Measurements from ENCODE around the gene PDIA3.

PDIA3 gene

DNA sequence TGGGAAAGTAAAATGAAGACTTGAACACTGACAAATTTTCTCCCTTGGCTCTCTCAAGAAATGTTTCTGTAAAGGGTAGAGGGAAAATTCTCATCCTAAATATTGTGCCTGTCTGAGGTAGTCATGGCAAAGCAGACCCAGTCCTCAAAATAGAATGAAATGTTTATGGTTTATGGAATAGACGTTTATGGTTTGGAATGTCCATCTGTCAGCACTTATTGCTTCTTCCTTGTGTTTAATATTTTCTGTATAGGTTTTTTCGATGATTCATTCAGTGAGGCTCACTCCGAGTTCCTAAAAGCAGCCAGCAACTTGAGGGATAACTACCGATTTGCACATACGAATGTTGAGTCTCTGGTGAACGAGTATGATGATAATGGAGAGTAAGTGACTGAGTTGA is 16.6 kb downstream of the PDIA3 start:
- no peak overlapping the region for H2AFZ ChIP-seq (ENCODE audit: low read depth, low read length)
- H3K27me3 ChIP-seq (ENCODE audit: insufficient read depth, low read length): no peaks in the 10 kb centered on the region
- no peaks in the 10 kb centered on the region for H3K9me3 ChIP-seq (ENCODE audit: low read length)
- H3K4me1 ChIP-seq (ENCODE audit: insufficient read depth, low read length): no peaks in the 10 kb centered on the region
- no peak overlapping the region for H3K4me3 ChIP-seq (ENCODE audit: low read length)
- H3K36me3 ChIP-seq (ENCODE audit: insufficient read depth, low read length): peaks cover 89% of the 10 kb centered on the region

- no peak overlapping the region for H2AFZ ChIP-seq (ENCODE audit: low read depth, low read length)
- H3K9me3 ChIP-seq (ENCODE audit: low read length): no peaks in the 10 kb centered on the region
- H3K4me3 ChIP-seq (ENCODE audit: low read length): no peak overlapping the region
- no peaks in the 10 kb centered on the region for H3K27me3 ChIP-seq (ENCODE audit: insufficient read depth, low read length)
- peaks cover 90% of the 10 kb centered on the region for H3K36me3 ChIP-seq (ENCODE audit: insufficient read depth, low read length)
- H3K4me1 ChIP-seq (ENCODE audit: insufficient read depth, low read length): no peaks in the 10 kb centered on the region
These were observed 17.7 kb downstream of the PDIA3 start for GRCh38 chr15:43763819-43764446.

- peaks cover 82% of the 10 kb centered on the region for H3K36me3 ChIP-seq (ENCODE audit: insufficient read depth, low read length)
- H3K9me3 ChIP-seq (ENCODE audit: low read length): no peaks in the 10 kb centered on the region
- H3K4me3 ChIP-seq (ENCODE audit: low read length): no peak overlapping the region
- no peak overlapping the region for H2AFZ ChIP-seq (ENCODE audit: low read depth, low read length)
- H3K4me1 ChIP-seq (ENCODE audit: insufficient read depth, low read length): no peaks in the 10 kb centered on the region
- H3K27me3 ChIP-seq (ENCODE audit: insufficient read depth, low read length): no peaks in the 10 kb centered on the region
These were observed 23.5 kb downstream of the PDIA3 start for GRCh38 chr15:43769584-43770228.

- Histone ChIP-seq H3K27me3 (ENCODE audit: insufficient read depth, low read length) (no peaks in the 10 kb centered on the region), H3K36me3 (ENCODE audit: insufficient read depth, low read length) (peaks cover 61% of the 10 kb centered on the region), H2AFZ (ENCODE audit: low read depth, low read length) (no peak overlapping the region), H3K9me3 (ENCODE audit: low read length) (peaks cover 2% of the 10 kb centered on the region), H3K4me1 (ENCODE audit: insufficient read depth, low read length) (no peaks in the 10 kb centered on the region), H3K4me3 (ENCODE audit: low read length) (no peak overlapping the region)
These were observed 25.6 kb downstream of the PDIA3 start for GRCh38 chr15:43771816-43772215.

DNA sequence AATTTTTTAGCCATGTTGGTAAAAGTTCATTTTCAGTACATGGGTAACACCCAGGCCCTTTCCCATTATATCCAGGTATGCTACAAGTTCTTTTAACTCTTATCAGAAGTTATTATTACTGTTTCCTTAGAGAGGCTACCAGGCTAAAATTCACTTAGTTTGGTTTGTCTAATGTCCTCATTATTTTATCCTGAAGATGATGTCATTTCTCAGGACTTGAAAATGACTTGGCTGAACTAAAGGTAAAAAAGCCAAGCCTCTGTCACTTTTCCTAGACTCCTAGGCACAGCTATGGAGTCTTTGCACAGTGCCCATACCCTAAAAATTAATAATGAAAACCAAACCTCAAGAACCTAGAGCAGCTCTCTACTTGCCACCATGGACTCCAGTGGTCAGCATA is 26.4 kb downstream of the PDIA3 start:
- Histone ChIP-seq H3K4me1 (ENCODE audit: insufficient read depth, low read length) (no peaks in the 10 kb centered on the region), H3K4me3 (ENCODE audit: low read length) (no peak overlapping the region), H3K27me3 (ENCODE audit: insufficient read depth, low read length) (no peaks in the 10 kb centered on the region), H3K36me3 (ENCODE audit: insufficient read depth, low read length) (peaks cover 54% of the 10 kb centered on the region), H2AFZ (ENCODE audit: low read depth, low read length) (no peak overlapping the region), H3K9me3 (ENCODE audit: low read length) (peaks cover 6% of the 10 kb centered on the region)

GRCh38 chr15:43774062-43774461 is 27.8 kb downstream of the PDIA3 start:
- Histone ChIP-seq H3K27me3 (ENCODE audit: insufficient read depth, low read length) (no peaks in the 10 kb centered on the region), H3K9me3 (ENCODE audit: low read length) (peaks cover 6% of the 10 kb centered on the region), H3K4me3 (ENCODE audit: low read length) (no peak overlapping the region), H3K36me3 (ENCODE audit: insufficient read depth, low read length) (peaks cover 39% of the 10 kb centered on the region), H3K4me1 (ENCODE audit: insufficient read depth, low read length) (no peaks in the 10 kb centered on the region), H2AFZ (ENCODE audit: low read depth, low read length) (no peak overlapping the region)

GRCh38 chr15:43775411-43775965 is 29.2 kb downstream of the PDIA3 start:
- H3K4me3 ChIP-seq (ENCODE audit: low read length): no peak overlapping the region
- H3K27me3 ChIP-seq (ENCODE audit: insufficient read depth, low read length): no peaks in the 10 kb centered on the region
- no peaks in the 10 kb centered on the region for H3K4me1 ChIP-seq (ENCODE audit: insufficient read depth, low read length)
- H3K36me3 ChIP-seq (ENCODE audit: insufficient read depth, low read length): peaks cover 26% of the 10 kb centered on the region
- no peak overlapping the region for H2AFZ ChIP-seq (ENCODE audit: low read depth, low read length)
- peaks cover 6% of the 10 kb centered on the region for H3K9me3 ChIP-seq (ENCODE audit: low read length)

GRCh38 chr15:43776101-43776717 is 30.0 kb downstream of the PDIA3 start:
- Histone ChIP-seq H3K9me3 (ENCODE audit: low read length) (peaks cover 6% of the 10 kb centered on the region), H2AFZ (ENCODE audit: low read depth, low read length) (no peak overlapping the region), H3K36me3 (ENCODE audit: insufficient read depth, low read length) (peaks cover 20% of the 10 kb centered on the region), H3K4me1 (ENCODE audit: insufficient read depth, low read length) (no peaks in the 10 kb centered on the region), H3K27me3 (ENCODE audit: insufficient read depth, low read length) (no peaks in the 10 kb centered on the region), H3K4me3 (ENCODE audit: low read length) (no peak overlapping the region)

- Histone ChIP-seq H3K36me3 (ENCODE audit: insufficient read depth, low read length) (peaks cover 15% of the 10 kb centered on the region), H3K4me1 (ENCODE audit: insufficient read depth, low read length) (no peaks in the 10 kb centered on the region), H3K9me3 (ENCODE audit: low read length) (peaks cover 6% of the 10 kb centered on the region), H3K4me3 (ENCODE audit: low read length) (no peak within 1 kb of the TSS), H3K27me3 (ENCODE audit: insufficient read depth, low read length) (no peaks in the 10 kb centered on the region), H2AFZ (ENCODE audit: low read depth, low read length) (no peak within 1 kb of the TSS)
These were observed 30.6 kb downstream of the PDIA3 start, which contains the start of gene ELL3 for GRCh38 chr15:43776718-43777266. Gene ELL3 (minus strand): TSS chr15:43776966. CDS start chr15:43776901, 65 bp downstream.

DNA sequence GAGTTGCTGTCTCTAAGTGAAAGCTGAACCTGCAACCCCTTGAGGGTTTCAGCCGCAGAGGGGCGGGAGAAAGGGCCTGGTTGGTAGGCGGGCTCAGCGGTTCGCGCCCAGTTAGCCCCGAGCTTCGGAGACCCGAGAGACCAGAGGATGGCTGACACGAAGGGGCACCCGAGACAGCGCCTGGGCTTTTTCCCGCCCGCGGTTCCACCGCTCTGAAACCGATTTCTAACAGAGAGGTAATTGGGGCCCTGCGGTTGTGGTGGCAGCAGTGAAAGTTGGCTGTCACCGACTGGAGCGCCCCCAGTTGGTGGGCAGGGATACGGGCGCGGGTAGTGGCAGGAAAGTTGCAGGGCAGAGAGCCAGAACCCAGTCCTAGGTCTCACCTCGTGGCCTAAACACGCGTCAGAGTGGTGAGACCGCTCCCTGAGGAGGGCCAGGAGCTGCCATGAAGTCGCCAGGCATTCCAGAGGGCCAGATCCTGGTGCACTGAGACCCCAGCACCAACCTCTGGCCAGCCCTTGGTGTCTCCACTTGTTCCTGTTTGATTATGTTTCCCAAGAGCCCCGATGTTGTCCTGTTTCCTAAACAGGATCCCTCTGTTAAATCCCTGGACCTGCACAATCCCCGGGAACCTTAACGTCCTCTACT is 31.2 kb downstream of the PDIA3 start:
- no peaks in the 10 kb centered on the region for H3K27me3 ChIP-seq (ENCODE audit: insufficient read depth, low read length)
- H3K4me3 ChIP-seq (ENCODE audit: low read length): no peak overlapping the region
- no peaks in the 10 kb centered on the region for H3K4me1 ChIP-seq (ENCODE audit: insufficient read depth, low read length)
- H3K9me3 ChIP-seq (ENCODE audit: low read length): peaks cover 6% of the 10 kb centered on the region
- H3K36me3 ChIP-seq (ENCODE audit: insufficient read depth, low read length): peaks cover 9% of the 10 kb centered on the region
- H2AFZ ChIP-seq (ENCODE audit: low read depth, low read length): no peak overlapping the region

DNA sequence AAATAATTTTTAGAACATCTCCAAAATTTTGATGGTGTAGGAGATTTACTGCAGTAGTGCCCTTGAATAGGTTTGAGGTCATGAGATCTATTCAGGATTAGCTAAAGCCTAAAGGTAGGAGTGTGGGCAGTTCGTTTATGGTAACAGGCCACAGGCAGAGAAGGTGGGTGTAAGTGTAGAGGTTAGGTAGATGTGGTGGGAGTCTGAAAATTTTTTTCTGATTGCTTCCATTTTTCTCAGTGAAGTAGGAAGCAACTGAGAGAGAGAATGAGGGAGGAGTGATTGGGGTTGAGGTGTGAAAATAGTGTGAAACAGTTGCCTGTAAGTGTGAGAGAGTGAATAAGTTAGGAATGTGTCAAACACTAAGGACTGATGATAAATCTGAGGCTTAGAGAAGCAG is 32.8 kb downstream of the PDIA3 start:
- no peak overlapping the region for H3K4me3 ChIP-seq (ENCODE audit: low read length)
- H3K9me3 ChIP-seq (ENCODE audit: low read length): peaks cover 6% of the 10 kb centered on the region
- H3K36me3 ChIP-seq (ENCODE audit: insufficient read depth, low read length): no peaks in the 10 kb centered on the region
- H2AFZ ChIP-seq (ENCODE audit: low read depth, low read length): no peak overlapping the region
- no peaks in the 10 kb centered on the region for H3K4me1 ChIP-seq (ENCODE audit: insufficient read depth, low read length)
- H3K27me3 ChIP-seq (ENCODE audit: insufficient read depth, low read length): no peaks in the 10 kb centered on the region

- Histone ChIP-seq H3K9me3 (ENCODE audit: low read length) (no peaks in the 10 kb centered on the region), H2AFZ (ENCODE audit: low read depth, low read length) (no peak overlapping the region), H3K4me1 (ENCODE audit: insufficient read depth, low read length) (peaks cover 16% of the 10 kb centered on the region), H3K27me3 (ENCODE audit: insufficient read depth, low read length) (no peaks in the 10 kb centered on the region), H3K36me3 (ENCODE audit: insufficient read depth, low read length) (peaks cover 12% of the 10 kb centered on the region), H3K4me3 (ENCODE audit: low read length) (no peak overlapping the region)
These were observed 43.2 kb downstream of the PDIA3 start for GRCh38 chr15:43789409-43789808.
